HG03066 (cell line): ENCODE results near the gene RPS18.
A peak's percentile ranks its signal among the peaks of the same experiment; 100 is the strongest.

Experiments
- ATAC-seq: cut with Tn5 transposase; IDR thresholded peaks from one replicate; pipeline ENCODE4 v1.9.1; 2021; ENCODE audit warnings: low read depth; ENCODE audit not compliant: unreplicated experiment

Gene RPS18

GRCh38 chr6:33313709-33314514 lies 42.0 kb downstream of the RPS18 start, which contains the start of gene TAPBP:
TAPBP (minus strand) TSS chr6:33314078; CDS start chr6:33314041, 37 bp downstream.
- ATAC-seq, result peak; percentile 46

- no peak for ATAC-seq
These were observed 42.7 kb downstream of the RPS18 start for GRCh38 chr6:33314515-33314942.

- no peak for ATAC-seq
These were observed 43.3 kb downstream of the RPS18 start for GRCh38 chr6:33314943-33315792.

DNA sequence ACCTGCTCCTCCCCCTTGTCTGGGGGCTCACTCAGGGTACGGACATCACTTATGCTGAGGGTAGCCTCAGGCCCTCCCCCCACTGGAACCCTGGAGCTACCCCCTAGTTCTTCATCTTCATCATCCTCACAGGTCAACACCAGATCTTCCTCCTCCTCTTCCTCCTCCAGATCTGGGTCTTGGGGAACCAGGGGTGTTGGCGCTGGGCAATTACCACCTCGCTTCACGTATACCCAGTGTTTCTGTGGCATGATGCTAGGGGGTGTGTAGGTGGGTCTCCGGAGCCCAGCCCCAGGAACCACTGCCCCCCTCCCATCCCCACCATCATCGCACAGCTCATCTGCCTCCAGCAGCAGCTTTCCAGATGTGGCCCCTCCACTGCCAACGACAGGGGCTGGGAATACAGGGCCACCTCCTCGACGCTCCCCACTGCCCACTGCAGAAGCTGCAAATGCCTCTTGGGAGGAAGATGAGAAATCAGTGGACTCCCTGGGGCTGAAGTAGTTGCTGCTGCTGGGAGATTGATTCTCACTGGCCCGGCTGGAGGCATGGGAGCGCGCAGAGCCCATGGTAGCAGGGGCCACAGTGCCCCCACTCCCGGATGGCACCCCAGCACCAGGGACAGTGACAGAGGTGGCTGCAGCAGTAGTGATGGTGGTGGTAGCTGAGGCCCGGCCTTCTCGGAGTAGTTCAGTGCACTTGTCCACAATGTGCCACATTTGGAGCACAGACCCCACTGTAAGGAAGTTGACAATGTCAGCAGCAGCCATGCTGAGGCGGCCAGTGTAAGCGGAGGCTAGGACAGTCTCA lies 44.1 kb downstream of the RPS18 start:
- ATAC-seq, result no peak

DNA sequence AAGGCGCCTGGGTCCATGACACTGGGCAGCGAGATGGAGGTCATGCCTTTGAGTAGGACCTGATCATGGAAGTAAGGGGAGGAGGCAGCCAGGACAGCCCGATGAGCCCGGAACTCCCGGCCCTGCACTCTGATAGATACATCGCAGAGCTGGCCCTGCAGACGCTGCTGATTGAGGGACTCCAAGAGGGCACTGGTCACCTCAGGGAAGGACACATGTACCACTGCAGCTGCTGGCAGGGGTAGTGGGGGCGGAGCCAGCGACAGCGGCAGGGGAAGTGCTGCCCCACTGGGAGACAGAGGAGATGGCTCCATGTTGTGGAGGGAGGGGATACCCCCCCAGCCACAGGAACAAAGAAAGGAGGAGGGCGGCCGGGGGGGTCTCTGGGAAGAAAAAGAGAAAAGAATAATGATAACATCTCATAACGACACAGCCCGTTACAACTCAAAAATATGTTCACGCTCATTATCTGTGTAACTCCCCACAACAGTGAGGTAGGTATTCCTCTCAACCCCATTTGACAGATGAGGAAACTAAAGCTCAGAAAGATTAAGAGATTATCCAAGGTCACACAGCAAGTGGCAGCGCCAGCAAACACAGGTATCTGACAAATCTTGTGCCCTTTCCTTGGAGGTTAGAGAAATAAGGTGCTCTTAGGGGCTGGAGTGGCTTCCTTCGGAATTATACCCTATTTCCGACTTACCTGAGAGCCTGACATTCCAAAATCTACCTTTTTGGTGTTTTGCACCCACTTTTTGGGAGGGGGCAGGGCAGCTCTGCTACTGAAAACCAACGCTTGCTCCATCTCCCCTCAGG lies 44.9 kb downstream of the RPS18 start:
- no peak for ATAC-seq

- ATAC-seq, result no peak
These were observed 45.5 kb downstream of the RPS18 start for GRCh38 chr6:33317419-33317668.

DNA sequence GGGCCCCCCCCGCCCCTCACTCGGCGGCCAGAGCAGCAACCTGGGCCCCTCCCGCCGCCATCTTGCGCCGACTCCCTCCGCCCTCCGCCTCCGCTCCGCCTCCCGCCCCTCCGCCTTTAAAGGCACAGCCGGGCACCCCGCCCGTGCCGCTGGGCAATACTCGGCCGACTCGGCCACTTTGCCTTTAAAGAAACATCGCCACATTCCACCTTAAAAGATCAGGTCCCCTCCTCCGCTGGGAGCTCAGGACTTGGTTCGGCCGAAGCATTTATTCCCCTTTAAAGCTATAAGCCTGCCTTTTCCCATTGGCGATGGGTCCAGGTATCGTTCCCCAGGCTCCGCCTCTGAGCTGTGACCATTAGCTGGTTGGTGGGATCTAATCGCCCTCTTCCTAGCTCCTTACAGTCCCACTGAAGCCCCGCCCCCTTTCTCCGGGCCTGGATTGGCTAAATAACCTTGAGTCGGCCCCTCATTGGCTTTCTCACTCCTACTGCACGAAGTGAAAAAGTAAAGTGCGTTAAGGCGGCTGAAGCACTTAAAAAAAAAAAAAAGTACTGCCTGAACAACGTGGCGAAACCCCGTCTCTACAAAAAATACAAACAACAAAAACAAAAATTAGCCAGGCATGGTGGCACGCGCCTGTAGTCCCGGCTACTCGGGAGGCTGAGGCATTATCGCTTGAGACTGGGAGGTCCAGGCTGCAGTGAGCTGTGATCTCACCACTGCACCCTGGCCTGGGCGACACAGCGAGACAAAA lies 46.0 kb downstream of the RPS18 start, which contains the start of gene ZBTB22:
TSS of gene ZBTB22 (minus strand) at position 76 of the 757 bp plus-strand sequence. CDS start 828 bp downstream, outside the sequence.
- peak; percentile 52 for ATAC-seq

- no peak for ATAC-seq
These were observed 46.7 kb downstream of the RPS18 start for GRCh38 chr6:33318426-33319073.

- no peak for ATAC-seq
These were observed 48.1 kb downstream of the RPS18 start for GRCh38 chr6:33319939-33320314.

GRCh38 chr6:33320315-33321181 lies 48.7 kb downstream of the RPS18 start:
- no peak for ATAC-seq

- no peak for ATAC-seq
These were observed 49.4 kb downstream of the RPS18 start for GRCh38 chr6:33321227-33321626.

GRCh38 chr6:33323623-33323948 lies 51.7 kb downstream of the RPS18 start:
- no peak for ATAC-seq

DNA sequence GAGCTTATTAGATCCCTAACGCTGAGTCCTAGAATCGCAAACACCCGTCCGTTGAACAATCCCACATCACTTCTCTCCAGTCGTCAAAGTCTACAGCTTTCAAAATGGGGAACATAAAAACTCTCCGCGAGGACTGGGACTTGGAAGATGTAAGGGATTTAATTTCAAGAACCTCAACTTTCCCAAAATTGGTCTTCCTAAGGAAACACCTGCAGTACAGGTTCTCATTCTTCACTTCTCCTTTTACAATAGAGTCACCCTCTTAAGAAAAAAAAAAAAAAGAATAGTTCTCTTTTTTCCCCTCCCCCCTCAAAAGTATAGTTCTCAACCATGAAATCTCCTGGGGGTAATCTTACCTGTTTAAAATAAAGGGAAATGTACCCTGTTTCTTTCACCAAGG lies 52.2 kb downstream of the RPS18 start:
- ATAC-seq, result no peak
